ENCODE data around the gene TXNIP. TPM values are rescaled to one million over a fixed set of nuclear protein-coding genes. Genes with fewer than 3 reads are reported as not detected.
A peak's percentile ranks its signal among the peaks of the same experiment; 100 is the strongest.

The TXNIP gene
- total RNA-seq, 2 donors from 2014 or later = 567 to 927 TPM

DNA sequence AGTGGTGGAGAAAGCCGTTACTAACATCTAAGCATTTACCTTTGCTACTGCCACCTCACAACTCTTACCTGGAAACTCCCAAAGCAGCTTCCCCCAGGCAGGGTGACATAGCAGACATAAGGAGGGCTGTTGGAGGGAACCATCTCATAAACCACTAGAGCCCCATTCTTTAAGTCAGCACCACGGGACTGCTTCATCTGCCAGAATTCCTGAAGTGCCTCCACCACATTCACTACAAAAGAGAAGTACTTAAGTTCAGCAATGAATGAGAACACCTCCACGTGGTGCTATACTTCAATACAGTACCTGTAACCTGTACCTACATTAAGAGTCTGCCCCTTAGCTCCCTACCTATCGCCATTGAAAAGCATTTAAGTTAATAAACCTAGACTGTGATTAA lies 48.8 kb downstream of the TXNIP start:
- H3K36me3 Mint-ChIP-seq (ENCODE audit: low read depth) = peaks cover 2% of the 10 kb centered on the region
- DNase-seq (no peak), ATAC-seq (no peak)
- H3K27ac Mint-ChIP-seq = peak overlapping the region; percentile 49
- H3K9me3 ChIP-seq (ENCODE audit: control insufficient read depth, low read length, poor library complexity, severe bottlenecking) = no peaks in the 10 kb centered on the region
- H3K4me1 Mint-ChIP-seq = peaks cover 43% of the 10 kb centered on the region
- H3K4me3 Mint-ChIP-seq = no peak overlapping the region
- H3K27me3 Mint-ChIP-seq = no peaks in the 10 kb centered on the region

DNA sequence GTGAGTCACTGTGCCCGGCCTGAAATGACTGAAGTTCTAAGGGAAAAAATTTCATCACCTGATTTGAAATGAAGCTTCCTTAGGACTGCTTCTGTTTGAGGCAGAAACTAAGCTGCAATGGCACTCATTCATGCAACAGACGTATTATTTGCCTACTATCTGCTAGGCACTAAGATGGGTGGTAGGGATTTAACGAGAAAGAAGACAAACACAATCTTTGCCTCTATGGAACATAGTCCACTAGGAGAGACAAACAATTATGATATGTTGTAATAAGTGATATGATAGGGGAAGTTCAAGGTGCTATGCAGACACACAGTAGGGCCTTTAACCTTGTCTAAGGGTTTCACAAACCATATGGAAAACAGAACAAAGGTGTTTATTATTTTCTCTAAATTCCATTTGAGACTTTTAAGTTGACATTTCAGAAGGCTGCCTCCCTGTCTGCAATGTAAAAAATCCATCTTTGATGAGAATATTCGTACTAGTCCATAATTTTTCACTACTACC lies 49.8 kb downstream of the TXNIP start:
- H3K36me3 Mint-ChIP-seq (ENCODE audit: low read depth) = peaks cover 5% of the 10 kb centered on the region
- no peaks in the 10 kb centered on the region for H3K27me3 Mint-ChIP-seq
- ATAC-seq (no peak), DNase-seq (no peak)
- peaks cover 38% of the 10 kb centered on the region for H3K4me1 Mint-ChIP-seq
- H3K4me3 Mint-ChIP-seq = no peak overlapping the region
- H3K27ac Mint-ChIP-seq = peak overlapping the region; percentile 49
- no peaks in the 10 kb centered on the region for H3K9me3 ChIP-seq (ENCODE audit: control insufficient read depth, low read length, poor library complexity, severe bottlenecking)

DNA sequence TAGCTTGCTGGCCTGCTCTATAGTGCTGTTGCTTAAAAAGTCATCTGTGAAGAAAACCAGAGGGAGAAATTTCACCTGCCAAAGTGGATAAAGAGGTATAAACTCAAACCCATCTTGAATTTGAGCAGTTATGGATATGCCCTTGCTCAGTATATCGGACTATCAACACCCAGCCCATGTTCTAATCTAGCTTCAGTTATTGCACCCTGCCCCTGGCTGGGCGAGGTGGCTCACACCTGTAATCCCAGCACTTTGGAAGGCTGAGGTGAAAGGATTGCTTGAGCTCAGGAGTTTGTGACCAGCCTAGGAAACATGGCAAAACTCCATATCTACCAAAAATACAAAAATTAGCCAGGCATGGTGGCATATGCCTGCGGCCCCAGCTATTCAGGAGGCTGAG lies 51.8 kb downstream of the TXNIP start:
- DNase-seq = no peak
- ATAC-seq = no peak
- no peaks in the 10 kb centered on the region for H3K27me3 Mint-ChIP-seq
- no peaks in the 10 kb centered on the region for H3K9me3 ChIP-seq (ENCODE audit: control insufficient read depth, low read length, poor library complexity, severe bottlenecking)
- peaks cover 5% of the 10 kb centered on the region for H3K36me3 Mint-ChIP-seq (ENCODE audit: low read depth)
- no peak overlapping the region for H3K4me3 Mint-ChIP-seq
- H3K27ac Mint-ChIP-seq = peak overlapping the region; percentile 88
- peaks cover 22% of the 10 kb centered on the region for H3K4me1 Mint-ChIP-seq

DNA sequence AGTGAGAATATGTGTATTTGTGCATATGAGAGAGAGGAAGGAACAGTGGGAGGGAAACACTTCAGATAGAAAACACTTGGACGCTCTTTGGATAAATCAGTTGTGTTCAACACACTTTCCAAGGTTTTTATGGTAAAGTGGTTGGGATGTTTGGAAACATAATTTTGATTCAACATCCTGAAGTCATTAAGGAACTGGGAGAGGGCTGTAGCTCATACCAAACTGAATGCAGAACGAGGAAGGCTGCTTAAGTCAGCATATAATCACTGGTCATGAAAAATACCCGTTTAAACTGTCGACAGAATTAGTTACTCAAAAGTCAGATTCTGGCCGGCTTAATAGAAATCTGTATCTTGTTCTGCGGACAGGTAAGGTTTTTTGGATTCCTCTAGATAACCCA lies 53.5 kb downstream of the TXNIP start:
- DNase-seq = no peak
- Mint-ChIP-seq H3K27me3 (no peaks in the 10 kb centered on the region), H3K4me3 (no peak overlapping the region), H3K4me1 (peaks cover 13% of the 10 kb centered on the region), H3K27ac (peak overlapping the region; percentile 32), H3K36me3 (ENCODE audit: low read depth) (peaks cover 3% of the 10 kb centered on the region)
- ATAC-seq = no peak
- H3K9me3 ChIP-seq (ENCODE audit: control insufficient read depth, low read length, poor library complexity, severe bottlenecking) = no peaks in the 10 kb centered on the region

Other genes starting within 250 kb of the TXNIP start
- 10 to 100 TPM; 14.0 to 16.6 TPM for gene RNF115, start 172.5 kb downstream of the TXNIP start, total RNA-seq
- gene POLR3C, start 172.4 kb downstream of the TXNIP start, total RNA-seq = 10 to 100 TPM; 19.3 to 25.1 TPM
- gene NUDT17, start 150.9 kb downstream of the TXNIP start, total RNA-seq = 1 to 10 TPM; 2.1 to 2.2 TPM
- 10 to 100 TPM; 19.0 to 20.0 TPM for gene PIAS3, start 137.5 kb downstream of the TXNIP start, total RNA-seq
- gene ANKRD35, start 110.7 kb downstream of the TXNIP start, total RNA-seq = not detected
- gene ITGA10, start 86.5 kb downstream of the TXNIP start, total RNA-seq = 1 to 10 TPM in 1 of 2 donors, under 1 TPM in 1; 0.70 to 1.3 TPM
- 10 to 100 TPM; 15.7 TPM for gene PEX11B, start 77.9 kb downstream of the TXNIP start, total RNA-seq
- 100 to 1,000 TPM; 126 to 130 TPM for gene RBM8A, start 69.1 kb downstream of the TXNIP start, total RNA-seq
- 10 to 100 TPM; 36.6 to 44.1 TPM for gene LIX1L, start 38.6 kb downstream of the TXNIP start, total RNA-seq
- gene ANKRD34A, start 32.0 kb downstream of the TXNIP start, total RNA-seq = 1 to 10 TPM in 1 of 2 donors, under 1 TPM in 1; 0.70 to 1.7 TPM
- gene POLR3GL, start 31.9 kb downstream of the TXNIP start, total RNA-seq = 10 to 100 TPM; 22.2 to 24.1 TPM
- not detected for gene HJV, start 25.2 kb upstream of the TXNIP start, total RNA-seq
- 1 to 10 TPM; 3.8 to 5.6 TPM for gene NBPF10, start 148.2 kb upstream of the TXNIP start, total RNA-seq
- 10 to 100 TPM; 34.3 to 40.7 TPM for gene NOTCH2NLA, start 232.4 kb upstream of the TXNIP start, total RNA-seq